Lower lobe of right lung (tissue), 2 donors: ENCODE data around the gene SUSD4. TPM values are rescaled to one million over a fixed set of nuclear protein-coding genes. Genes with fewer than 3 reads are reported as not detected.
"Not testable (repeated sequence)": the region's sequence is repeated elsewhere in the genome, so short reads cannot be mapped to it uniquely, and the experiment has no call there.

ENCODE experiments used
- ATAC-seq, 2 donors: fragments of 200-7000 bp; cut with Tn5 transposase; one replicate each; pipeline ENCODE4 v1.9.1; 2020 to 2022; ENCODE audit warnings: mild to moderate bottlenecking in 2 of 2, moderate library complexity in 2 of 2
- DNase-seq: peaks from one replicate; pipeline ENCODE4 v3.0.0-alpha.2; 2020
- H3K27ac ChIP-seq: fragments of 200-600 bp; one replicate; pipeline ENCODE4 v1.8.0; 2022
- H3K27me3 ChIP-seq: fragments of 200-600 bp; one replicate; pipeline ENCODE4 v1.8.0; 2022; ENCODE audit warnings: low read depth
- H3K36me3 ChIP-seq: fragments of 200-600 bp; one replicate; pipeline ENCODE4 v1.8.0; 2022; ENCODE audit warnings: mild to moderate bottlenecking
- H3K4me1 ChIP-seq: fragments of 200-600 bp; one replicate; pipeline ENCODE4 v1.8.0; 2022
- H3K4me3 ChIP-seq: fragments of 200-600 bp; one replicate; pipeline ENCODE4 v1.8.0; 2022; ENCODE audit warnings: mild to moderate bottlenecking
- H3K9me3 ChIP-seq: fragments of 200-600 bp; one replicate; pipeline ENCODE4 v1.8.0; 2022
- CTCF ChIP-seq: fragments of 200-600 bp; IDR thresholded peaks from one replicate; pipeline ENCODE4 v1.8.0; 2022; ENCODE audit warnings: antibody characterized with exemption, mild to moderate bottlenecking
- intact Hi-C: fragments of 100-400 bp; cut with DNase I; formaldehyde crosslinking; loops from one replicate; pipeline ENCODE4 v1.11.0; 2022
- total RNA-seq: library from RNA; stranded (reverse); fragmentation: NEBNext Ultra II Directional; extraction: Animal tissue kit (Norgen Biotek cat#: 25700); gene quantifications from one replicate; pipeline ENCODE4 v1.2.1, GENCODE V29; 2021
- donor health status: DM: no; HTN: yes; CAD: no; lungs with severe emphysema.

SUSD4 gene
- total RNA-seq, 1 donor from 2014 or later: 3.7 TPM

GRCh38 chr1:223297800-223298199 lies 66.2 kb downstream of the SUSD4 start:
- DNase-seq (no peak), ATAC-seq (no peak)
- no peak overlapping the region for H3K27ac ChIP-seq
- no peaks in the 10 kb centered on the region for H3K9me3 ChIP-seq
- no peaks in the 10 kb centered on the region for H3K27me3 ChIP-seq
- no peak overlapping the region for H3K4me3 ChIP-seq
- intact Hi-C loops: no loop called here
- no peaks in the 10 kb centered on the region for H3K4me1 ChIP-seq
- no peaks in the 10 kb centered on the region for H3K36me3 ChIP-seq
- TF ChIP-seq CTCF: no peak

- H3K9me3 ChIP-seq: no peaks in the 10 kb centered on the region
- H3K27me3 ChIP-seq: no peaks in the 10 kb centered on the region
- intact Hi-C loops: no loop called here
- H3K4me3 ChIP-seq: no peak overlapping the region
- no peaks in the 10 kb centered on the region for H3K4me1 ChIP-seq
- DNase-seq (no peak), ATAC-seq (no peak)
- H3K27ac ChIP-seq: no peak overlapping the region
- no peaks in the 10 kb centered on the region for H3K36me3 ChIP-seq
- no peak for TF ChIP-seq CTCF
Measured at GRCh38 chr1:223291796-223292195, 72.2 kb downstream of the SUSD4 start.

GRCh38 chr1:223290397-223290796 lies 73.6 kb downstream of the SUSD4 start:
- H3K4me3 ChIP-seq: no peak overlapping the region
- intact Hi-C loops: no loop called here
- H3K36me3 ChIP-seq: no peaks in the 10 kb centered on the region
- H3K27ac ChIP-seq: no peak overlapping the region
- DNase-seq: no peak
- H3K9me3 ChIP-seq: no peaks in the 10 kb centered on the region
- H3K4me1 ChIP-seq: no peaks in the 10 kb centered on the region
- ATAC-seq: no peak
- TF ChIP-seq CTCF: no peak
- H3K27me3 ChIP-seq: no peaks in the 10 kb centered on the region

- no peaks in the 10 kb centered on the region for H3K4me1 ChIP-seq
- DNase-seq: no peak
- no peak overlapping the region for H3K27ac ChIP-seq
- H3K36me3 ChIP-seq: no peaks in the 10 kb centered on the region
- no peak overlapping the region for H3K4me3 ChIP-seq
- ATAC-seq: no peak
- H3K9me3 ChIP-seq: no peaks in the 10 kb centered on the region
- TF ChIP-seq CTCF: no peak
- H3K27me3 ChIP-seq: no peaks in the 10 kb centered on the region
- intact Hi-C loops: no loop called here
Measured at GRCh38 chr1:223289621-223290020, 74.4 kb downstream of the SUSD4 start.

GRCh38 chr1:223288826-223289225 lies 75.2 kb downstream of the SUSD4 start:
- Histone ChIP-seq H3K4me1 (no peaks in the 10 kb centered on the region), H3K27ac (no peak overlapping the region), H3K9me3 (no peaks in the 10 kb centered on the region), H3K36me3 (no peaks in the 10 kb centered on the region), H3K4me3 (no peak overlapping the region), H3K27me3 (no peaks in the 10 kb centered on the region)
- intact Hi-C loops: no loop called here
- ATAC-seq (no peak), DNase-seq (no peak)
- TF ChIP-seq CTCF: no peak

- Histone ChIP-seq H3K36me3 (no peaks in the 10 kb centered on the region), H3K27me3 (no peaks in the 10 kb centered on the region), H3K4me3 (no peak overlapping the region), H3K27ac (no peak overlapping the region), H3K9me3 (no peaks in the 10 kb centered on the region), H3K4me1 (no peaks in the 10 kb centered on the region)
- no peak for TF ChIP-seq CTCF
- no peak for ATAC-seq
- no peak for DNase-seq
- intact Hi-C loops: no loop called here
Measured at GRCh38 chr1:223285452-223285851, 78.5 kb downstream of the SUSD4 start.

- H3K36me3 ChIP-seq, DNase-seq, ATAC-seq, H3K4me1 ChIP-seq, intact Hi-C loops, H3K27ac ChIP-seq, H3K27me3 ChIP-seq, H3K9me3 ChIP-seq, H3K4me3 ChIP-seq: not testable (repeated sequence)
Measured at GRCh38 chr1:223283697-223284096, 80.3 kb downstream of the SUSD4 start.

GRCh38 chr1:223278311-223278710 lies 85.7 kb downstream of the SUSD4 start:
- H3K9me3 ChIP-seq, ATAC-seq, intact Hi-C loops, H3K4me3 ChIP-seq, H3K4me1 ChIP-seq, H3K36me3 ChIP-seq, DNase-seq, H3K27ac ChIP-seq, H3K27me3 ChIP-seq: not testable (repeated sequence)
